ENCODE data around the gene NIT2. TPM values are rescaled to one million over a fixed set of nuclear protein-coding genes. Genes with fewer than 3 reads are reported as not detected.
A peak's percentile ranks its signal among the peaks of the same experiment; 100 is the strongest.

NIT2 gene
- total and polyA plus RNA-seq, 10 of the 15 experiments (the other 5 are each of a cell fraction or from before 2014, with no cell fraction given): 49.3 to 215 (median 76.4) TPM

GRCh38 chr3:100400780-100401673 lies 66.5 kb downstream of the NIT2 start, which contains the start of the genes LNP1 and TOMM70 (continued):
- TF ChIP-seq CEBPZ (IDR thresholded peaks at IDR 0.05; ENCODE audit: low read depth, low read length): no peak
- TF ChIP-seq SKIL (IDR thresholded peaks at IDR 0.05; ENCODE audit: low read depth, poor library complexity, severe bottlenecking): peak; percentile 48
- no peak for TF ChIP-seq CTCF (IDR thresholded peaks at IDR 0.05 in 2 of 3, conservative IDR thresholded peaks at IDR 0.05 in 1 of 3; ENCODE audit: control insufficient read depth in 2 of 3, extremely low read depth in 1 of 3, insufficient read depth in 1 of 3, low read depth in 3 of 3, low read length in 3 of 3)
- peak; percentile 79; the same call in 1 of the 2 replicates for TF ChIP-seq TBL1XR1 (IDR thresholded peaks at IDR 0.05; ENCODE audit: low read depth, low read length)
- peak; percentile 41; the same call in 1 of the 2 replicates for TF ChIP-seq RUNX3 (IDR thresholded peaks at IDR 0.05; ENCODE audit: low read length)
- no peak for TF ChIP-seq YBX1 (IDR thresholded peaks at IDR 0.05)
- no peak for TF ChIP-seq KDM1A (IDR thresholded peaks at IDR 0.05; ENCODE audit: borderline replicate concordance)
- no peak for TF ChIP-seq RAD21 (IDR thresholded peaks at IDR 0.05; ENCODE audit: insufficient read depth, low read depth, low read length)
- no peak for TF ChIP-seq NFXL1 (IDR thresholded peaks at IDR 0.05; ENCODE audit: borderline replicate concordance)
- peak; percentile 48 for TF ChIP-seq MAX (IDR thresholded peaks at IDR 0.05; ENCODE audit: low read depth, low read length)
- TF ChIP-seq MXI1 (IDR thresholded peaks at IDR 0.05; ENCODE audit: low read depth, low read length): peak; percentile 94
- TF ChIP-seq ZNF592 (IDR thresholded peaks at IDR 0.05): no peak
- no peak for TF ChIP-seq RAD51 (IDR thresholded peaks at IDR 0.05)
- peak; percentile 53 for TF ChIP-seq RELA (IDR thresholded peaks at IDR 0.05; ENCODE audit: borderline replicate concordance, partially characterized antibody)
- no peak for TF ChIP-seq STAT1 (conservative IDR thresholded peaks at IDR 0.05)
- TF ChIP-seq SPI1 (IDR thresholded peaks at IDR 0.05; ENCODE audit: borderline replicate concordance, insufficient read depth, low read depth, low read length): no peak
